ENCODE results near the gene PRAMEF10.
"Not testable (repeated sequence)": the region's sequence is repeated elsewhere in the genome, so short reads cannot be mapped to it uniquely, and the experiment has no call there.

The PRAMEF10 gene, protein sequence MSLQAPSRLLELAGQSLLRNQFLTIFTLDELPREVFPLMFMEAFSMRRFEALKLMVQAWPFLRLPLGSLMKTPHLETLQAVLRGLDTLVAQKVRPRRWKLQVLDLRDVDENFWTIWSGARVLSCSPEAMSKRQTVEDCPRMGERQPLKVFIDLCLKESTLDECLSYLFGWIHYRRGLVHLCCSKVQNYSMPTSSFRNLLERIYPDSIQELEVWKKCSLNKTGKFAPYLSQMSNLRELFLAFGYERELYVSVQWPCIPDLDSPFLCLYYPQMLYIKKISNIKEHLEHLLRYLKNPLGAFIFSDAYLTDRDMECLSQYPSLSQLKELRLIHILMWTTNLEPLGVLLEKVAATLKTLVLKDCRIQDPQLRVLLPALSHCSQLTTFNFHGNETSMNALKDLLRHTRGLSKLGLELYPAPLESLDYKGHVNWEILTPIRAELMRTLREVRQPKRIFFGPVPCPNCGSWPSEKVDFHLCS

DNA sequence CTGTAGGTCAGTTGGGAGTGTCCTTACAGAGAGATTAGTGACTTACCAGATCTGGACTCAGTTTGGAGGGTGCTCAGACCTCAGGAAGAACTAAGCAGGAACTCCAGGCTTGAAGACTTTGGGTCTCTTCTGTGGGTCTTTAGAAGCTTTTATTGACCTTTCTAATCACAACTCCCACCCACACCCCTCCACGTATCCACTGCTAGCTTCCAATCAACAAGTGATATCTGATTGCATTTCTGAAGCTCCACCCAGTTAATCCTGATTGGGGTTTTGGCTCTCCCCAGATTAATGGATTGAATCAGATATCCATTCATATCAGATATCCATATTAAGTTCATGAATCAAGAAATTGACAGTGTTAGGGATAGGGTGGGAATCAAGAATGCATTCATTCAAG lies at the start of gene PRAMEF10:
Gene PRAMEF10 (minus strand): TSS at position 101 of the 400 bp plus-strand sequence. CDS start 2,423 bp downstream, outside the sequence.
- DNase-seq (ENCODE audit: low read depth) = not testable (repeated sequence)

DNA sequence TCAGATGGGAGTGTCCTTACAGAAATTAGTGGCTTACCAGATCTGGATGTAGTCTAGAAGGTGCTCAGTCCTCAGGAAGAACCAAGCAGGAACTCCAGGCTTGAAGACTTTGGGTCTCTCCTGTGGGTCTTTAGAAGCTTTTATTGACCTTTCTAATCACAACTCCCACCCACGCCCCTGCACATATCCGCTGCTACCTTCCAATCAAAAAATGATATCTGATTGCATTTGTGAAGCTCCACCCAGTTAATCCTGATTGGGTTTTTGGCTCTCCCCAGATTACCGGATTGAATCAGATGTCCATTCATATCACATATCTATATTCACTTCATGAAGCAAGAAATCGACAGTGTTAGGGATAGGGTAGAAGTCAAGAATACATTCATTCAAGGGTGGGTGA lies 49.4 kb upstream of the PRAMEF10 start, which contains the start of gene PRAMEF6:
Gene PRAMEF6 (minus strand): TSS at position 101 of the 400 bp plus-strand sequence. CDS start 5,062 bp downstream, outside the sequence.
- DNase-seq (ENCODE audit: low read depth) = not testable (repeated sequence)

DNA sequence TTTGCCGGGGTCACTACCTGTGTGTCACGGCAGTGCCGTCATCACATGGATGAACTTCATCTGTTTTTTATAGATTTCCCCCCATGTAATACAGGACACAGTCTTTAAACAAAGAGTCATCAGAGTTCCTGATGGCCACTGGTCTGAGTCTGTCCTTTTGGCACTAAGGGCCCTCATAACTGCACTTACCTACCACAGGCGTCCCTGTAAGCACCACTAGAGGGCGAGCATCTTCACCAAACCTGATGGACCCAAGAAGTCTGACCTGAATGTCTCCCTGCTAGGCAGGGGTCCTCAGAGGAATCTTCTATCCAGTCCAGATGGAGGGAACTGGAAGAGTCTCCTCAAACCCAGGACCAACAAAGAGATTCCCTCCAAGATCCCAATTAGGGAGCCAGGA lies 26.3 kb upstream of the PRAMEF10 start:
- DNase-seq (ENCODE audit: low read depth) = not testable (repeated sequence)

DNA sequence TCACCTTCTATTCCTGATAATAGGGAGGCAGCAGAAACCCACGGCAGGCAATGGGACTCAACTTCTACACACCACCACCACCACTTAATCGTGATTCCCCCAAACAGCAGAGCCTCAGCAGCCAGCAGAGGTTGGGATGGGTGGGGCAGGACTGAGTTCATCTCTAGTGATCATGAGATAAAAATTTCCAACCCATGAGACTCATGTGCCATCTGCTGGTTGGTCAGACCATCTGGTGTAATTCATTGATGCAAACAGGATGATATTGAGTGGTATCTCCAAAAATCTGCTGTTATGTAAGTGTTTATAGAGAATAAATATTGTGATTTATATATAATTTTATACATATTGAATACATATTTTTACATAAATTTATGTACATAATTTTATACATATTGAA lies 23.7 kb upstream of the PRAMEF10 start:
- not testable (repeated sequence) for DNase-seq (ENCODE audit: low read depth)

DNA sequence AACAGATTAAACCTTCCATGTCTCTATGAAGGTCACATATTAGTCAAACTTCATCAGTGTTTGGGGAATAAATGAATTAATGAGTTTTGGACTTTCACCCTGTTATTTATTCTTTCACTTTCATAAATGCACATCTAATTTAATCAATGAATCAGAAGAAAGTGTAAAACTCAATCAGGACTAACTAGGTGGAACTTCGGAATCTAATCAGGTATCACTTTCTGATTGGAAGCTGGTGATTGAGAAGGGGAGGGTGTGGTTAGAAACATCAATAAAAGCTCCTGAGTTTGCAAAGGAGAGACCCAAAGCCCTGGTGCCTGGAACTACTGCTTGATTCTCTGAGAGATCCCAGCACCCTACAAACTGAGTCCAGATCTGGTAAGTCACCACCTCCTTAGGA lies 18.2 kb upstream of the PRAMEF10 start, which contains the start of gene PRAMEF7:
Gene PRAMEF7 (plus strand): TSS at position 301 of the 400 bp plus-strand sequence. CDS start 1,083 bp downstream, outside the sequence.
- DNase-seq (ENCODE audit: low read depth) = not testable (repeated sequence)

DNA sequence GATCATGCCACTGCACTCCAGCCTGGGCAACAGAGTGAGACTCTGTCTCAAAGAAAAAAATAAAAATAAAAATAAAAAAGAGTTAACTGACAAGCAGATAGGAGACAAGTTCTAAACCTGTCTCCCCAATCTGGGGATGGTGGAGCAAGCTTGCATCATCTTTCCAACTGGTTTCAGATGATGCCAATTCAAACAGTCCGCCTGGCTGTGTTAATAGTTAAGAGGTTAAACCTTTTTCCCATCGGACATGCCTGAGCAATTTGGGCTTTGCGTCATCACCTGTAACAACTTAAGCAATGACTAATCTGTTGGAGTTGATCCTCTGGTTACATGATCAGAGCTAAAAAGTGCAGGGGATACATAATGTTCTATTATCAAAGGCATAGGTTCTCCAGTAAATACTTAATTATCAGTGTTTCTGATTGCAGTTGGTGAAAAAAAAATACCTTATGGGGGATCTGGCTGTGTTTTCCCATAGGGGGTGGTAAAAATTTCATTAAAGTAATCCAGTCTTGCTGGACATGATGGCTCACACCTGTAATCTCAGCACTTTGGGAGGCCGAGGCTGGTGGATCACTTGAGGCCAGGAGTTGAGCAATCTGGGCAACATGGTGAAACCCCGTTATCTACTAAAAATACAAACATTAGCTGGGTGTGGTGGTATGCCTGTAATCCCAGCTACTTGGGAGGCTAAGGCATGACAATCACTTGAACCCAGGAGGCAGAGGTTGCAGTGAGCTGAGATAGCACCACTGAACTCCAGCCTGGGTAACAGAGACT lies 5.9 kb upstream of the PRAMEF10 start:
- not testable (repeated sequence) for DNase-seq (ENCODE audit: low read depth)

DNA sequence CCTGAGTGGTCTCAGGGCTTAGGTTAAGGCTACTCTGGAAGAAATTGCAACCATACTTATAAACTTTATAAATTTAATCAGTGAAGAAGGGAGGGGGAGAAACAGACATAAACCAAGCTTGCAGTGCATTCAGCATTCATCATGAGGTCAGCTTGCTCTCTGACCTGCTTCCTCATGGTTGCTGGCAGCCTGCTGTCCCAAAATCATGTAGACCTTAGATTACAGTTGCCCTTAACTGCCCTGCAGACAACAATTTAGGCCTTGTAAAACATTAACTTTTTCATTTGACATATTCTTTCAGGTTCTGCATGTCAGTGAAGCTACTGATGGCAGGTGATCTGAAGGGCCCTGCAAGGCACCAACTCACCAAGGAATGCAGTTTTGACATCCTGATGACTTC lies 1.1 kb upstream of the PRAMEF10 start:
- DNase-seq (ENCODE audit: low read depth) = not testable (repeated sequence)

DNA sequence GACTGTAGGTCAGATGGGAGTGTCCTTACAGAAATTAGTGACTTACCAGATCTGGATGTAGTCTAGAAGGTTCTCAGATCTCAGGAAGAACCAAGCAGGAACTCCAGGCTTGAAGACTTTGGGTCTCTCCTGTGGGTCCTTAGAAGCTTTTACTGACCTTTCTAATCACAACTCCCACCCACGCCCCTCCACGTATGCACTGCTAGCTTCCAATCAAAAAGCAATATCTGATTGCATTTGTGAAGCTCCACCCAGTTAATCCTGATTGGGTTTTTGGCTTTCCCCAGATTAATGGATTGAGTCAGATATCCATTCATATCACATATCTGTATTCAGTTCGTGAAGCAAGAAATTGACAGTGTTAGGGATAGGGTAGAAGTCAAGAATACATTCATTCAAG lies 12.0 kb downstream of the PRAMEF10 start, which contains the start of gene PRAMEF4:
Gene PRAMEF4 (minus strand): TSS at position 101 of the 400 bp plus-strand sequence. CDS start 2,807 bp downstream, outside the sequence.
- not testable (repeated sequence) for DNase-seq (ENCODE audit: low read depth)

DNA sequence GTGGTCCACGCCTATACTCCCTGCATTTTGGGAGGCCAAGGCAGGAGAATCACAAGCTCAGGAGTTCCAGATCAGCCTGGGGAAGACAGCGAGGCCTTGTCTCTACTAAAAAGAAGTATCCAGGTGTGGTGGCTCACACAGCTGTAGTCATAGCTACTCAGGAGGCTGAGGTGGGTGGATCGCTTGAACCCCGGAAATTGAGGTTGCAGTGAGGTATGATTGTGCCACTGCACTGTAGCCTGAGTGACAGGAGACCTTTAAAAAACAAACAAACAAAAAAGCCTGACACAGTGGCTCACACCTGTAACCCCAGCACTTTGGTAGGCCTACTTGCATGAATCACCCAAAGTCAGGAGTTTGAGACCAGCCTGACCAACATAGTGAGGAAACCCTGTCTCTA lies 19.6 kb downstream of the PRAMEF10 start:
- not testable (repeated sequence) for DNase-seq (ENCODE audit: low read depth)

DNA sequence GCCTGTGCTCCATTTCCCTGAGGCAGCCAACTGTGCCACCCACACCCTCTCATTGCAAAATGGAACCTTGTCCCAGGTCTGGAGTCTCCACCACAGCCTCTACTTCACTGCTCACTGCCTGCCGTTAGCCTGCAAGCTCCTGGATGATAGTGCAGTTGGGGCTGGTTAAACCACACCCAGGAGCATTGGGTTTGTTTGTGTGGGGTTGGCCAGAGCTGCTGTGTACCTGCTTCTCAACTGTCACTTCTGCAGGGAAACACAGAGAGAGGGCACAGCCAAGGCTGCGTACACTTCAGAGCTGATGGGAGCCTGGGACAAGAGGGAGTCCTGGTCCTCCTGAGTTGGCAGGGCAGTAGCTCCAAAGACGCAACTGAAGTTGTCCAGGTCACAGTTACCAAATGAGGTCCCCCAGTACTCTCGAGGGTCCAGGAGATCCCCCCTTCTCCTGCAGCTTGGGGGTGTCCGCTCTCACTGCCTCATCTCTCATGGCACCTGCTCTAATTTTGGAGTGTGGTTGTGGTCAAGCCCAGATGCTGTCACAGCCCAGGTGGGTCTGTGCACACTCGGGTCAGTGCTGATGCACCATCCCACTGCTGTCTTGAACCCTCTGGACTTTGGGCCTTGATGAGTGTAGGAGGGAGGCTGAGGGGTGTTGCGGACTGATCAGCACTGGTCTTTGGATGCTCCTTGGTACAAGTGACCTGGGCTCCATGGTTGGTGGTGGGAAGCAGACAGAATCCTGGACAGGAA lies 34.8 kb downstream of the PRAMEF10 start:
- not testable (repeated sequence) for DNase-seq (ENCODE audit: low read depth)

DNA sequence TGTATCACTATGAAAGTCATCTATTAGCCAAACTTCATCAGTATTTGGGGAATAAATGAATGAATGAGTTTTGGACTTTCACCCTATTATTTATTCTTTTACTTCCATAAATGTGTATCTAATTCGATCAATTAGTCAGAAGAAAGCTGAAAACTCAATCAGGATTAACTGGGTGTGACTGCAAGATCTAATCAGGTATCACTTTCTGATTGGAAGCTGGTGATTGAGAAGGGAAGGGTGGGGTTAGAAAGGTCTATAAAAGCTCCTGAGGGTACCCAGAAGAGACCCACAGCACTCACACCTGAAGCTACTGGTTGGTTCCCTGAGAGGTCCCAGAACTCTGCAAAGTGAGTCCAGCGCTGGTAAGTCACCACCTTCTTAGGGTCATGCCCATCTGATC lies 41.3 kb downstream of the PRAMEF10 start, which contains the start of gene PRAMEF2:
Gene PRAMEF2 (plus strand): TSS at position 301 of the 400 bp plus-strand sequence. CDS start 1,924 bp downstream, outside the sequence.
- DNase-seq (ENCODE audit: low read depth) = not testable (repeated sequence)

DNA sequence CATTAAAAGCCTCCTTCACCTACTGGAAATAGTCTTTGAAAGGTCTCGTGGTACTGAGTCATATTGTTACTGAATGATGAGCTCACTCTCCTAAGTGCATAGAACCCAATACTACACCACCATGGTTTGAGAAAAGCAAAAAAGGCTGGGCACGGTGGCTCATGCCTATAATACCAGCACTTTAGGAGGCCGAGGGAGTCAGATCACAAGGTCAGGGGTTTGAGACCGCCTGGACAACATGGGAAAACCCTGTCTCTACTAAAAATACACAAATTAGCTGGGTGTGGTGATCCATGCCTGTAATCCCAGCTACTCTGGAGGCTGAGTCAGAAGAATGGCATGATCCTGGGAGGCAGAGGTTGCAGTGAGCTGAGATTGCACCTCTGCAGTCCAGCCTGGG lies 46.3 kb downstream of the PRAMEF10 start:
- peak; percentile 6 for DNase-seq (ENCODE audit: low read depth)

DNA sequence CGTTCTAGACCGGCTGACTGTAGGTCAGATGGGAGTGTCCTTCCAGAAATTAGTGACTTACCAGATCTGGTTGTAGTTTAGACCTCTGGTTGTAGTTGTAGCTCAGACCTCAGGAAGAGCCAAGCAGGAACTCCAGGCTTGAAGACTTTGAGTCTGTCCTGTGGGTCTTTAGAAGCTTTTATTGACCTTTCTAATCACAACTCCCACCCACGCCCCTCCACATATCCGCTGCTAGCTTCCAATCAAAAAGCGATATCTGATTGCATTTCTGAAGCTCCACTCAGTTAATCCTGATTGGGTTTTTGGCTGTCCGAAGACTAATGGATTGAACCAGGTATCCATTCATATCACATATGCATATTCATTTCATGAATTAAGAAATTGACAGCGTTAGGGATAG lies 49.5 kb downstream of the PRAMEF10 start, which contains the start of gene HNRNPCL1:
Gene HNRNPCL1 (minus strand): TSS at position 101 of the 400 bp plus-strand sequence. CDS start 431 bp downstream, outside the sequence.
- not testable (repeated sequence) for DNase-seq (ENCODE audit: low read depth)

Data from iris pigment epithelial cell (primary cell).